K562 (cell line): Measurements from ENCODE around the gene HSD17B1. TPM values are rescaled to one million over a fixed set of nuclear protein-coding genes. Genes with fewer than 3 reads are reported as not detected.

ENCODE experiments used
- EZH2 ChIP-seq: IDR thresholded peaks from 2 replicates; pipeline ENCODE4 v1.6.1; 2012; ENCODE audit warnings: low read depth, mild to moderate bottlenecking, inconsistent platforms, low read length, borderline replicate concordance
- FUS ChIP-seq: fragments of 200-400 bp; formaldehyde crosslinking; optimal IDR thresholded peaks from 2 replicates; pipeline ENCODE3; 2017; ENCODE audit warnings: low read depth, low read length
- HDGF ChIP-seq: fragments of 450-650 bp; IDR thresholded peaks from 2 replicates; pipeline ENCODE4 v1.6.1; 2016
- KAT2B ChIP-seq: IDR thresholded peaks from one replicate; pipeline ENCODE4 v1.6.1; 2012; ENCODE audit warnings: low read depth, mild to moderate bottlenecking, control low read depth, inconsistent platforms, low read length, moderate library complexity
- KLF16 ChIP-seq: IDR thresholded peaks from 2 replicates; pipeline ENCODE4 v1.6.1; 2016; ENCODE audit warnings: antibody characterized with exemption
- RBM14 ChIP-seq: fragments of 200-400 bp; formaldehyde crosslinking; IDR thresholded peaks from 2 replicates; pipeline ENCODE4 v1.6.1; 2018; ENCODE audit warnings: low read depth, mild to moderate bottlenecking, low read length, moderate library complexity, borderline replicate concordance; ENCODE audit not compliant: insufficient read depth
- RBM17 ChIP-seq: fragments of 200-400 bp; formaldehyde crosslinking; IDR thresholded peaks from 2 replicates; pipeline ENCODE4 v1.6.1; 2017; ENCODE audit warnings: low read depth, mild to moderate bottlenecking, low read length, borderline replicate concordance
- RERE ChIP-seq: sonication (generic); formaldehyde crosslinking; IDR thresholded peaks from 2 replicates; pipeline ENCODE4 v1.8.0; 2023; ENCODE audit warnings: missing genetic modification reagents, mild to moderate bottlenecking, borderline replicate concordance
- SMARCC2 ChIP-seq: fragments of 450-650 bp; IDR thresholded peaks from 2 replicates; pipeline ENCODE4 v1.6.1; 2017; ENCODE audit warnings: antibody characterized with exemption, moderate library complexity, mild to moderate bottlenecking, low read depth
- ZFP1 ChIP-seq: fragments of 450-650 bp; formaldehyde crosslinking; IDR thresholded peaks from 2 replicates; pipeline ENCODE4 v1.4.0; 2020; ENCODE audit warnings: mild to moderate bottlenecking, mixed read lengths
- ZKSCAN1 ChIP-seq: fragments of 150-350 bp; IDR thresholded peaks from 2 replicates; pipeline ENCODE4 v1.6.1; 2016; ENCODE audit warnings: low read depth, low read length
- ZNF134 ChIP-seq: fragments of 250-450 bp; sonication (Bioruptor Pico); conservative IDR thresholded peaks from 2 replicates; pipeline ENCODE4 v1.4.0; 2020
- ZNF699 ChIP-seq: fragments of 250-450 bp; sonication (Bioruptor Pico); IDR thresholded peaks from 2 replicates; pipeline ENCODE4 v1.8.0; 2021; ENCODE audit warnings: mild to moderate bottlenecking, moderate library complexity; ENCODE audit not compliant: insufficient replicate concordance
- polyA plus RNA-seq, 8 experiments: library from polyadenylated mRNA; depleted of rRNA in 4 of 8; stranded (reverse) in 5 of 8; unstranded in 3 of 8; fragments of >200 nt; fragmentation: Nextera tagmentation in 2 of 8; fragmentation: Illumina TruSeq in 1 of 8; extraction: Ambion mirVana in 2 of 8; extraction: Trizol in 1 of 8; gene quantifications; 2 replicates each; pipeline versions ENCODE4 v1.2.1 to v1.2.3, GENCODE V29; 2011 to 2014; ENCODE audit warnings: inconsistent platforms in 1 of 8, missing spikeins in 1 of 8
- total RNA-seq, 7 experiments: library from RNA; depleted of rRNA in 6 of 7; stranded (reverse); fragments of >200 nt in 6 of 7; fragmentation: Illumina TruSeq in 2 of 7; extraction: Trizol in 2 of 7; gene quantifications; 2 replicates each; pipeline versions ENCODE4 v1.2.1 to v1.2.3, GENCODE V29; 2011 to 2021; ENCODE audit warnings: low replicate concordance in 1 of 7
- TF ChIP-seq, protein P1 (sequence below): fragments of 450-650 bp; IDR thresholded peaks from 2 replicates; pipeline ENCODE4 v1.6.1; 2018; ENCODE audit not compliant: partially characterized antibody

The HSD17B1 gene
- total and polyA plus RNA-seq, 9 of the 15 experiments (the other 6 are each of a cell fraction or from before 2014, with no cell fraction given) = 0.55 to 21.1 (median 3.6) TPM

- TF ChIP-seq, protein P1, sequence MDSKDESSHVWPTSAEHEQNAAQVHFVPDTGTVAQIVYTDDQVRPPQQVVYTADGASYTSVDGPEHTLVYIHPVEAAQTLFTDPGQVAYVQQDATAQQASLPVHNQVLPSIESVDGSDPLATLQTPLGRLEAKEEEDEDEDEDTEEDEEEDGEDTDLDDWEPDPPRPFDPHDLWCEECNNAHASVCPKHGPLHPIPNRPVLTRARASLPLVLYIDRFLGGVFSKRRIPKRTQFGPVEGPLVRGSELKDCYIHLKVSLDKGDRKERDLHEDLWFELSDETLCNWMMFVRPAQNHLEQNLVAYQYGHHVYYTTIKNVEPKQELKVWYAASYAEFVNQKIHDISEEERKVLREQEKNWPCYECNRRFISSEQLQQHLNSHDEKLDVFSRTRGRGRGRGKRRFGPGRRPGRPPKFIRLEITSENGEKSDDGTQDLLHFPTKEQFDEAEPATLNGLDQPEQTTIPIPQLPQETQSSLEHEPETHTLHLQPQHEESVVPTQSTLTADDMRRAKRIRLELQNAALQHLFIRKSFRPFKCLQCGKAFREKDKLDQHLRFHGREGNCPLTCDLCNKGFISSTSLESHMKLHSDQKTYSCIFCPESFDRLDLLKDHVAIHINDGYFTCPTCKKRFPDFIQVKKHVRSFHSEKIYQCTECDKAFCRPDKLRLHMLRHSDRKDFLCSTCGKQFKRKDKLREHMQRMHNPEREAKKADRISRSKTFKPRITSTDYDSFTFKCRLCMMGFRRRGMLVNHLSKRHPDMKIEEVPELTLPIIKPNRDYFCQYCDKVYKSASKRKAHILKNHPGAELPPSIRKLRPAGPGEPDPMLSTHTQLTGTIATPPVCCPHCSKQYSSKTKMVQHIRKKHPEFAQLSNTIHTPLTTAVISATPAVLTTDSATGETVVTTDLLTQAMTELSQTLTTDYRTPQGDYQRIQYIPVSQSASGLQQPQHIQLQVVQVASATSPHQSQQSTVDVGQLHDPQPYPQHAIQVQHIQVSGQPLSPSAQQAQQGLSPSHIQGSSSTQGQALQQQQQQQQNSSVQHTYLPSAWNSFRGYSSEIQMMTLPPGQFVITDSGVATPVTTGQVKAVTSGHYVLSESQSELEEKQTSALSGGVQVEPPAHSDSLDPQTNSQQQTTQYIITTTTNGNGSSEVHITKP = no peak
- TF ChIP-seq FUS (no peak), ZKSCAN1 (no peak), RERE (CRISPR knock-in tag) (no peak), RBM14 (no peak), HDGF (peak; percentile 63; the same call in 1 of the 2 replicates), RBM17 (no peak), EZH2 (no peak), SMARCC2 (no peak), ZNF699 (CRISPR knock-in tag) (no peak), ZNF134 (CRISPR knock-in tag) (peak; percentile 73), KAT2B (no peak), ZFP1 (CRISPR knock-in tag) (peak; percentile 76), KLF16 (peak; percentile 19; the same call in 1 of the 2 replicates)
These were observed 17.3 kb upstream of the HSD17B1 start (continued) for GRCh38 chr17:42535155-42536047.
